ENCODE data around the gene AR. TPM values are rescaled to one million over a fixed set of nuclear protein-coding genes. Genes with fewer than 3 reads are reported as not detected.

AR gene, protein sequence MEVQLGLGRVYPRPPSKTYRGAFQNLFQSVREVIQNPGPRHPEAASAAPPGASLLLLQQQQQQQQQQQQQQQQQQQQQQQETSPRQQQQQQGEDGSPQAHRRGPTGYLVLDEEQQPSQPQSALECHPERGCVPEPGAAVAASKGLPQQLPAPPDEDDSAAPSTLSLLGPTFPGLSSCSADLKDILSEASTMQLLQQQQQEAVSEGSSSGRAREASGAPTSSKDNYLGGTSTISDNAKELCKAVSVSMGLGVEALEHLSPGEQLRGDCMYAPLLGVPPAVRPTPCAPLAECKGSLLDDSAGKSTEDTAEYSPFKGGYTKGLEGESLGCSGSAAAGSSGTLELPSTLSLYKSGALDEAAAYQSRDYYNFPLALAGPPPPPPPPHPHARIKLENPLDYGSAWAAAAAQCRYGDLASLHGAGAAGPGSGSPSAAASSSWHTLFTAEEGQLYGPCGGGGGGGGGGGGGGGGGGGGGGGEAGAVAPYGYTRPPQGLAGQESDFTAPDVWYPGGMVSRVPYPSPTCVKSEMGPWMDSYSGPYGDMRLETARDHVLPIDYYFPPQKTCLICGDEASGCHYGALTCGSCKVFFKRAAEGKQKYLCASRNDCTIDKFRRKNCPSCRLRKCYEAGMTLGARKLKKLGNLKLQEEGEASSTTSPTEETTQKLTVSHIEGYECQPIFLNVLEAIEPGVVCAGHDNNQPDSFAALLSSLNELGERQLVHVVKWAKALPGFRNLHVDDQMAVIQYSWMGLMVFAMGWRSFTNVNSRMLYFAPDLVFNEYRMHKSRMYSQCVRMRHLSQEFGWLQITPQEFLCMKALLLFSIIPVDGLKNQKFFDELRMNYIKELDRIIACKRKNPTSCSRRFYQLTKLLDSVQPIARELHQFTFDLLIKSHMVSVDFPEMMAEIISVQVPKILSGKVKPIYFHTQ
- 2.7 to 3.8 TPM (median 3.1 TPM) in 5 replicates for total RNA-seq (2022; extraction: Qiagen RNA extraction)

DNA sequence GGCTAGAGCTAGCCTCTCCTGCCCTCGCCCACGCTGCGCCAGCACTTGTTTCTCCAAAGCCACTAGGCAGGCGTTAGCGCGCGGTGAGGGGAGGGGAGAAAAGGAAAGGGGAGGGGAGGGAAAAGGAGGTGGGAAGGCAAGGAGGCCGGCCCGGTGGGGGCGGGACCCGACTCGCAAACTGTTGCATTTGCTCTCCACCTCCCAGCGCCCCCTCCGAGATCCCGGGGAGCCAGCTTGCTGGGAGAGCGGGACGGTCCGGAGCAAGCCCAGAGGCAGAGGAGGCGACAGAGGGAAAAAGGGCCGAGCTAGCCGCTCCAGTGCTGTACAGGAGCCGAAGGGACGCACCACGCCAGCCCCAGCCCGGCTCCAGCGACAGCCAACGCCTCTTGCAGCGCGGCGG lies at the start of gene AR:
TSS of gene AR (plus strand) at position 204 of the 400 bp plus-strand sequence. CDS start 1,126 bp downstream, outside the sequence.

Data from A549 treated with Mapracorat at 1 μM for 4 hours (cell line).